Fibroblast of skin of back (primary cell): Measurements from ENCODE around the gene NUP107. TPM values are rescaled to one million over a fixed set of nuclear protein-coding genes. Genes with fewer than 3 reads are reported as not detected.
"Not testable (repeated sequence)": the region's sequence is repeated elsewhere in the genome, so short reads cannot be mapped to it uniquely, and the experiment has no call there.

ENCODE experiments used
- DNase-seq: peaks from one replicate; pipeline ENCODE4 v3.0.0-alpha.2; 2013
- polyA plus RNA-seq, 2 experiments: library from polyadenylated mRNA; unstranded; fragments of 120-200 nt; gene quantifications; one replicate each; pipeline ENCODE4 v1.2.1, GENCODE V29; 2013; ENCODE audit not compliant: insufficient read length in 2 of 2

NUP107 gene
- 52.3 TPM for polyA plus RNA-seq (2013, experiment 1 of 2; ENCODE audit: insufficient read length)
- 23.9 TPM for polyA plus RNA-seq (2013, experiment 2 of 2; ENCODE audit: insufficient read length)

GRCh38 chr12:68686595-68687521 lies at the start of gene NUP107:
Gene NUP107 (plus strand): TSS chr12:68686978. CDS start chr12:68687066, 88 bp downstream.
- DNase-seq, result peak; percentile 98

- not testable (repeated sequence) for DNase-seq
These were observed 49.3 kb upstream of the NUP107 start for GRCh38 chr12:68637439-68637838.

GRCh38 chr12:68638171-68638570 lies 48.6 kb upstream of the NUP107 start:
- no peak for DNase-seq

- DNase-seq, result peak; percentile 29
These were observed 47.9 kb upstream of the NUP107 start for GRCh38 chr12:68638721-68639395.

GRCh38 chr12:68639396-68639767 lies 47.4 kb upstream of the NUP107 start:
- DNase-seq, result no peak

GRCh38 chr12:68641138-68641537 lies 45.6 kb upstream of the NUP107 start:
- DNase-seq, result no peak

- DNase-seq, result no peak
These were observed 40.3 kb upstream of the NUP107 start for GRCh38 chr12:68646484-68646883.

GRCh38 chr12:68647507-68647906 lies 39.3 kb upstream of the NUP107 start:
- DNase-seq, result no peak

GRCh38 chr12:68648179-68648578 lies 38.6 kb upstream of the NUP107 start:
- no peak for DNase-seq

- no peak for DNase-seq
These were observed 21.7 kb upstream of the NUP107 start for GRCh38 chr12:68665016-68665569.

GRCh38 chr12:68667291-68667690 lies 19.5 kb upstream of the NUP107 start:
- no peak for DNase-seq

- DNase-seq, result no peak
These were observed 18.9 kb upstream of the NUP107 start for GRCh38 chr12:68667896-68668295.

GRCh38 chr12:68671179-68671578 lies 15.6 kb upstream of the NUP107 start:
- DNase-seq, result no peak

- no peak for DNase-seq
These were observed 13.0 kb upstream of the NUP107 start for GRCh38 chr12:68673788-68674187.

- DNase-seq, result no peak
These were observed 12.4 kb upstream of the NUP107 start for GRCh38 chr12:68674376-68674775.

- DNase-seq, result no peak
These were observed 11.5 kb upstream of the NUP107 start for GRCh38 chr12:68675101-68675842.

GRCh38 chr12:68676854-68677253 lies 9.9 kb upstream of the NUP107 start:
- DNase-seq, result not testable (repeated sequence)

- DNase-seq, result no peak
These were observed 550 bp upstream of the NUP107 start for GRCh38 chr12:68686262-68686594.

GRCh38 chr12:68695454-68695853 lies 8.7 kb downstream of the NUP107 start:
- no peak for DNase-seq

- no peak for DNase-seq
These were observed 12.7 kb downstream of the NUP107 start for GRCh38 chr12:68699486-68699885.

- no peak for DNase-seq
These were observed 41.0 kb downstream of the NUP107 start for GRCh38 chr12:68727776-68728175.

GRCh38 chr12:68733661-68734071 lies 46.9 kb downstream of the NUP107 start:
- peak; percentile 76 for DNase-seq

- no peak for DNase-seq
These were observed 53.1 kb downstream of the NUP107 start for GRCh38 chr12:68739891-68740290.
